Measurements from ENCODE around the gene CMTM8. TPM values are rescaled to one million over a fixed set of nuclear protein-coding genes. Genes with fewer than 3 reads are reported as not detected.

Gene CMTM8
- total RNA-seq, 1 donor from 2014 or later, result 0.24 TPM

GRCh38 chr3:32359766-32360492 is 121.4 kb downstream of the CMTM8 start:
- Mint-ChIP-seq H3K4me3 (no peak overlapping the region), H3K27me3 (no peaks in the 10 kb centered on the region), H3K36me3 (ENCODE audit: low read depth) (no peaks in the 10 kb centered on the region), H3K4me1 (no peaks in the 10 kb centered on the region), H3K27ac (no peak overlapping the region), H3K9me3 (no peaks in the 10 kb centered on the region)
- ChIA-PET POLR2A (no interaction called here), CTCF (interaction anchor here (0.9 kb wide), 1 partner anchor 15 kb away, joined by 3 read pairs; no protein-coding TSS in a partner anchor)
- intact Hi-C loops (cut with micrococcal nuclease), result no loop called here
- TF ChIP-seq CTCF (IDR thresholded peaks at IDR 0.05), result no peak
- DNase-seq (no peak), ATAC-seq (ENCODE audit: low read depth) (no peak)

- H3K27ac Mint-ChIP-seq, result no peak overlapping the region
- ATAC-seq (ENCODE audit: low read depth), result no peak
- intact Hi-C loops (cut with micrococcal nuclease), result no loop called here
- no peaks in the 10 kb centered on the region for H3K4me1 Mint-ChIP-seq
- no peak for DNase-seq
- no peaks in the 10 kb centered on the region for H3K36me3 Mint-ChIP-seq (ENCODE audit: low read depth)
- POLR2A ChIA-PET, result interaction anchor here (0.6 kb wide), 1 partner anchor 1298 kb away, joined by 3 read pairs; no protein-coding TSS in a partner anchor
- no peaks in the 10 kb centered on the region for H3K9me3 Mint-ChIP-seq
- TF ChIP-seq CTCF (IDR thresholded peaks at IDR 0.05), result no peak
- no peaks in the 10 kb centered on the region for H3K27me3 Mint-ChIP-seq
- no peak overlapping the region for H3K4me3 Mint-ChIP-seq
- CTCF ChIA-PET, result interaction anchor here (0.9 kb wide), 1 partner anchor 15 kb away, joined by 3 read pairs; no protein-coding TSS in a partner anchor
Measured at GRCh38 chr3:32360493-32360827, 122.0 kb downstream of the CMTM8 start.

GRCh38 chr3:32366638-32367397 is 128.3 kb downstream of the CMTM8 start:
- Mint-ChIP-seq H3K27ac (no peak overlapping the region), H3K36me3 (ENCODE audit: low read depth) (no peaks in the 10 kb centered on the region), H3K27me3 (peaks cover 10% of the 10 kb centered on the region), H3K4me1 (peaks cover 16% of the 10 kb centered on the region), H3K4me3 (no peak overlapping the region), H3K9me3 (no peaks in the 10 kb centered on the region)
- ChIA-PET POLR2A (no interaction called here), CTCF (interaction anchor here (0.7 to 1.4 kb wide), 2 partner anchors 101 to 189 kb away, joined by 3 to 6 read pairs; no protein-coding TSS in a partner anchor)
- DNase-seq (no peak), ATAC-seq (ENCODE audit: low read depth) (no peak)
- intact Hi-C loops (cut with micrococcal nuclease), result no loop called here
- TF ChIP-seq CTCF (IDR thresholded peaks at IDR 0.05), result no peak

GRCh38 chr3:32367442-32367841 is 129.0 kb downstream of the CMTM8 start:
- POLR2A ChIA-PET, result interaction anchor here (0.6 kb wide), 1 partner anchor 19 kb away, joined by 4 read pairs; no protein-coding TSS in a partner anchor
- DNase-seq, result no peak
- CTCF ChIA-PET, result interaction anchor here (0.7 to 1.4 kb wide), 2 partner anchors 100 to 190 kb away, joined by 3 to 6 read pairs; no protein-coding TSS in a partner anchor
- intact Hi-C loops (cut with micrococcal nuclease), result no loop called here
- H3K27ac Mint-ChIP-seq, result no peak overlapping the region
- no peak for ATAC-seq (ENCODE audit: low read depth)
- peaks cover 10% of the 10 kb centered on the region for H3K27me3 Mint-ChIP-seq
- H3K4me1 Mint-ChIP-seq, result peaks cover 20% of the 10 kb centered on the region
- no peaks in the 10 kb centered on the region for H3K9me3 Mint-ChIP-seq
- TF ChIP-seq CTCF (IDR thresholded peaks at IDR 0.05), result no peak
- no peak overlapping the region for H3K4me3 Mint-ChIP-seq
- H3K36me3 Mint-ChIP-seq (ENCODE audit: low read depth), result no peaks in the 10 kb centered on the region

Measured in activated B cell treated with CpG ODN at 0.5 μM for 24 hours (primary cell).